Gastrocnemius medialis (tissue), 4 donors: Measurements from ENCODE around the gene FSIP1.

ENCODE experiments used
- POLR2A ChIP-seq, 2 donors: fragments of 450-650 bp; IDR thresholded peaks; one replicate each; pipeline ENCODE4 v1.6.1; 2017; ENCODE audit warnings: antibody characterized with exemption in 2 of 2, mild to moderate bottlenecking in 2 of 2, moderate library complexity in 2 of 2
- TF ChIP-seq, protein P1 (sequence below), 5 experiments: fragments of 450-650 bp in 3 of 5; fragments of 200-600 bp in 2 of 5; sonication (generic) in 2 of 5; IDR thresholded peaks in 4 of 5; conservative IDR thresholded peaks in 1 of 5; 1 replicate in 4 of 5; 2 replicates in 1 of 5; pipeline ENCODE4 v1.5.1; 2016 to 2019; ENCODE audit warnings: antibody characterized with exemption in 5 of 5, mild to moderate bottlenecking in 3 of 5, moderate library complexity in 3 of 5

DNA sequence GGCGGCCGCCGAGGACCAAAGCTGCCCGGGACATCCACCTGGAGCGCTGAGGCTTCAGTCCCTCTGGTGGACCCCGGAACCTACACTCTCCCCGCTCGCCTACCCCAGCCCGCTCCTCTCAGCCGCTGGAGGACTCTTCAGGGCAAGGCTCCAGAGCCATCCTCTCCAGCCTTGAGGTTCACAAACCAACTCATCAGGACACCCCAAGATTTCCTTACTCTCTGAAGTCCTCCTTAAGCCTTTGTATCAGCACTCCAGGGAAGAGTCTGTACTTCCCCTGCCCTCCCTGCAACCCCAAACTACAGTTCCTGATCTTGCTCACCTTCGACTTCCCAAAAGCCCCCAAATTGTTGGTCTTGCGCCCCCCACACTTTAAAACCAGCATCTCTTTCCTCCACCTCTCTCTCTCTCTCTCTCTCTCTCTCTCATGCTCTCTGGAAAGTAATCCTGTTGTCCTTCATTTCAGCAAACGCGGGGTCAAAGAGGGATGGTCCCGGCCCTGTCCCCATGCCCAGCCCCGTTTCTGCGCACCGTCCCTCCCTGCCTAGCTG, 201.3 kb downstream of the FSIP1 start:
- TF ChIP-seq, protein P1, sequence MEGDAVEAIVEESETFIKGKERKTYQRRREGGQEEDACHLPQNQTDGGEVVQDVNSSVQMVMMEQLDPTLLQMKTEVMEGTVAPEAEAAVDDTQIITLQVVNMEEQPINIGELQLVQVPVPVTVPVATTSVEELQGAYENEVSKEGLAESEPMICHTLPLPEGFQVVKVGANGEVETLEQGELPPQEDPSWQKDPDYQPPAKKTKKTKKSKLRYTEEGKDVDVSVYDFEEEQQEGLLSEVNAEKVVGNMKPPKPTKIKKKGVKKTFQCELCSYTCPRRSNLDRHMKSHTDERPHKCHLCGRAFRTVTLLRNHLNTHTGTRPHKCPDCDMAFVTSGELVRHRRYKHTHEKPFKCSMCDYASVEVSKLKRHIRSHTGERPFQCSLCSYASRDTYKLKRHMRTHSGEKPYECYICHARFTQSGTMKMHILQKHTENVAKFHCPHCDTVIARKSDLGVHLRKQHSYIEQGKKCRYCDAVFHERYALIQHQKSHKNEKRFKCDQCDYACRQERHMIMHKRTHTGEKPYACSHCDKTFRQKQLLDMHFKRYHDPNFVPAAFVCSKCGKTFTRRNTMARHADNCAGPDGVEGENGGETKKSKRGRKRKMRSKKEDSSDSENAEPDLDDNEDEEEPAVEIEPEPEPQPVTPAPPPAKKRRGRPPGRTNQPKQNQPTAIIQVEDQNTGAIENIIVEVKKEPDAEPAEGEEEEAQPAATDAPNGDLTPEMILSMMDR (IDR thresholded peaks at IDR 0.05 in 4 of 5, conservative IDR thresholded peaks at IDR 0.05 in 1 of 5), result no peak
- no peak for TF ChIP-seq POLR2A (IDR thresholded peaks at IDR 0.05)
